Muscle of arm (tissue), 12 donors: Measurements from ENCODE around the gene NRARP. TPM values are rescaled to one million over a fixed set of nuclear protein-coding genes. Genes with fewer than 3 reads are reported as not detected.

ENCODE experiments used
- DNase-seq: peaks from one replicate; pipeline ENCODE4 v3.0.0-alpha.2; 2013
- polyA plus RNA-seq, 12 donors: library from polyadenylated mRNA; unstranded; fragments of 120-200 nt; gene quantifications; one replicate each; pipeline ENCODE4 v1.2.1, GENCODE V29; 2013; ENCODE audit not compliant: insufficient read length in 12 of 12

Gene NRARP
- polyA plus RNA-seq, 12 donors, result 2.6 to 28.7 (median 4.3) TPM; not detected in 1

- no peak for DNase-seq
Measured at GRCh38 chr9:137300567-137301080, 1.4 kb downstream of the NRARP start.

- no peak for DNase-seq
Measured at GRCh38 chr9:137299938-137300337, 2.1 kb downstream of the NRARP start.

GRCh38 chr9:137299203-137299565, 2.9 kb downstream of the NRARP start:
- DNase-seq, result no peak

GRCh38 chr9:137298401-137299202, 3.5 kb downstream of the NRARP start:
- DNase-seq, result no peak

GRCh38 chr9:137297966-137298365, 4.1 kb downstream of the NRARP start:
- no peak for DNase-seq

- no peak for DNase-seq
Measured at GRCh38 chr9:137296670-137297664, 5.1 kb downstream of the NRARP start.

- no peak for DNase-seq
Measured at GRCh38 chr9:137295849-137296669, 6.0 kb downstream of the NRARP start.

GRCh38 chr9:137295238-137295811, 6.7 kb downstream of the NRARP start:
- DNase-seq, result no peak

GRCh38 chr9:137294681-137295237, 7.3 kb downstream of the NRARP start:
- DNase-seq, result no peak

- no peak for DNase-seq
Measured at GRCh38 chr9:137294091-137294680, 7.9 kb downstream of the NRARP start.

GRCh38 chr9:137293482-137294090, 8.5 kb downstream of the NRARP start:
- no peak for DNase-seq

GRCh38 chr9:137293094-137293481, 9.0 kb downstream of the NRARP start:
- DNase-seq, result no peak

- DNase-seq, result no peak
Measured at GRCh38 chr9:137286975-137287383, 15.1 kb downstream of the NRARP start.

GRCh38 chr9:137281345-137282116, 20.5 kb downstream of the NRARP start:
- no peak for DNase-seq

- no peak for DNase-seq
Measured at GRCh38 chr9:137280474-137281344, 21.4 kb downstream of the NRARP start.

GRCh38 chr9:137279741-137280473, 22.2 kb downstream of the NRARP start:
- DNase-seq, result no peak
